ENCODE results near the gene RASSF8.
"Not testable (repeated sequence)": the region's sequence is repeated elsewhere in the genome, so short reads cannot be mapped to it uniquely, and the experiment has no call there.

RASSF8 gene

GRCh38 chr12:26031318-26031717 is 72.8 kb downstream of the RASSF8 start:
- DNase-seq, result no peak

GRCh38 chr12:26031827-26032226 is 73.3 kb downstream of the RASSF8 start:
- DNase-seq, result no peak

GRCh38 chr12:26032290-26032689 is 73.8 kb downstream of the RASSF8 start:
- DNase-seq, result no peak

- no peak for DNase-seq
Measured at GRCh38 chr12:26032719-26033241, 74.3 kb downstream of the RASSF8 start.

- no peak for DNase-seq
Measured at GRCh38 chr12:26034371-26035142, 76.1 kb downstream of the RASSF8 start.

GRCh38 chr12:26036877-26037276 is 78.4 kb downstream of the RASSF8 start:
- DNase-seq, result no peak

- DNase-seq, result no peak
Measured at GRCh38 chr12:26037615-26038220, 79.2 kb downstream of the RASSF8 start.

GRCh38 chr12:26042645-26043044 is 84.2 kb downstream of the RASSF8 start:
- no peak for DNase-seq

- DNase-seq, result no peak
Measured at GRCh38 chr12:26043135-26044006, 84.9 kb downstream of the RASSF8 start.

- no peak for DNase-seq
Measured at GRCh38 chr12:26044007-26044394, 85.5 kb downstream of the RASSF8 start.

- DNase-seq, result no peak
Measured at GRCh38 chr12:26044592-26044991, 86.1 kb downstream of the RASSF8 start.

GRCh38 chr12:26046203-26046602 is 87.7 kb downstream of the RASSF8 start:
- DNase-seq, result no peak

- DNase-seq, result no peak
Measured at GRCh38 chr12:26046906-26047305, 88.4 kb downstream of the RASSF8 start.

- DNase-seq, result no peak
Measured at GRCh38 chr12:26047401-26048226, 89.1 kb downstream of the RASSF8 start.

GRCh38 chr12:26052652-26053051 is 94.2 kb downstream of the RASSF8 start:
- no peak for DNase-seq

GRCh38 chr12:26054383-26054782 is 95.9 kb downstream of the RASSF8 start:
- DNase-seq, result no peak

- DNase-seq, result no peak
Measured at GRCh38 chr12:26055087-26055486, 96.6 kb downstream of the RASSF8 start.

- no peak for DNase-seq
Measured at GRCh38 chr12:26056335-26056734, 97.9 kb downstream of the RASSF8 start.

GRCh38 chr12:26057271-26057670 is 98.8 kb downstream of the RASSF8 start:
- DNase-seq, result not testable (repeated sequence)

- DNase-seq, result no peak
Measured at GRCh38 chr12:26058308-26058707, 99.8 kb downstream of the RASSF8 start.

- no peak for DNase-seq
Measured at GRCh38 chr12:26058818-26059217, 100.3 kb downstream of the RASSF8 start.

GRCh38 chr12:26062006-26062405 is 103.5 kb downstream of the RASSF8 start:
- DNase-seq, result no peak

GRCh38 chr12:26062566-26062965 is 104.1 kb downstream of the RASSF8 start:
- no peak for DNase-seq
